Upper lobe of left lung (tissue), 4 donors: ENCODE measurements around the gene MRPL9.

Source experiments
- CTCF ChIP-seq, 6 experiments: fragments of 450-650 bp in 4 of 6; fragments of 200-600 bp in 2 of 6; sonication (generic) in 2 of 6; IDR thresholded peaks; one replicate each; pipeline ENCODE4 v1.5.1; 2016 to 2019; ENCODE audit warnings: antibody characterized with exemption in 6 of 6
- POLR2AphosphoS5 ChIP-seq, 2 donors: sonication (generic); formaldehyde crosslinking; IDR thresholded peaks; one replicate each; pipeline ENCODE4 v1.5.1; 2017; ENCODE audit warnings: antibody characterized with exemption in 2 of 2

DNA sequence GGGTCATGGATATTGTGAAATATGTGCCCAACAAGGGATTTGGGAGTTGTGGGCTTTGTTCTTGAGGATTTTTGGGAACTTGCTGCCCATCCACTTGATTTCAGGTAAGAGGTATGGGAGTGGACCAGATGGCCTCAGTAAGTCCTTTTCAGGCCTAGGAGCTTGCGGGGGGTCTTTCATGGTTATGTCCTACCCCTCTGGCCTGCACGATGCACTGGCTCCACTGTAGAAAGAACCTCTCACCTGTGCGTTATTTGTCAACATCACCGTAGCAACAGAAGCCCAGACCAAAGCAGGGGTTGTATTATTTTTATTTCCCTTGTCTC is 33.4 kb downstream of the MRPL9 start:
- TF ChIP-seq POLR2AphosphoS5 (IDR thresholded peaks at IDR 0.05): no peak
- no peak for TF ChIP-seq CTCF (IDR thresholded peaks at IDR 0.05)
